SK-N-SH (cell line): ENCODE data around the gene SELENOI. TPM values are rescaled to one million over a fixed set of nuclear protein-coding genes. Genes with fewer than 3 reads are reported as not detected.

Experiments used
- CTCF ChIA-PET: fragments of 300-600, 350-600 bp; formaldehyde crosslinking; extraction: SDS; loops from one replicate; lab custom pipeline; 2021; lab: Yijun Ruan, JAX
- POLR2A ChIA-PET: fragments of 350-600 bp; sonication (Branson Sonifier 250); formaldehyde crosslinking; extraction: SDS; loops from one replicate; lab custom pipeline; 2020; ENCODE audit warnings: antibody characterized with exemption, inconsistent platforms; lab: Yijun Ruan, JAX
- DNase-seq: peaks from one replicate; pipeline ENCODE4 v3.0.0; 2012
- H2AFZ ChIP-seq: fragments of 200-600 bp; sonication (generic); 2 replicates; pipeline ENCODE4 v1.8.1; 2016; ENCODE audit warnings: antibody characterized with exemption, mild to moderate bottlenecking, low read depth
- H3F3A ChIP-seq: fragments of 200-600 bp; sonication (generic); replicated peaks from 2 replicates; pipeline ENCODE3; 2016; ENCODE audit warnings: antibody characterized with exemption, mild to moderate bottlenecking; ENCODE audit not compliant: insufficient read depth
- H3K27ac ChIP-seq, 2 experiments: fragments of 200-500 bp in 1 of 2; fragments of 200-600 bp in 1 of 2; sonication (Bioruptor generic) in 1 of 2; sonication (generic), shearing (Covaris generic) in 1 of 2; 2 replicates each; pipeline versions ENCODE4 v1.5.1 to v1.6.1; 2014 to 2016; ENCODE audit warnings: low read depth in 2 of 2, inconsistent platforms in 1 of 2, low read length in 1 of 2, mild to moderate bottlenecking in 1 of 2, mixed read lengths in 1 of 2
- H3K27me3 ChIP-seq: fragments of 200-600 bp; sonication (generic), shearing (Covaris generic); 2 replicates; pipeline ENCODE4 v1.6.1; 2016; ENCODE audit warnings: mixed run types; ENCODE audit not compliant: insufficient read depth
- H3K36me3 ChIP-seq, 2 experiments: fragments of 200-500 bp in 1 of 2; fragments of 200-600 bp in 1 of 2; sonication (Bioruptor generic) in 1 of 2; sonication (generic) in 1 of 2; replicated peaks in 1 of 2; 2 replicates each; pipeline versions ENCODE3 to v1.5.1; 2014 to 2016; ENCODE audit warnings: low read length in 1 of 2, mild to moderate bottlenecking in 1 of 2; ENCODE audit not compliant: insufficient read depth in 2 of 2, control insufficient read depth in 1 of 2
- H3K4me1 ChIP-seq, 2 experiments: fragments of 200-500 bp in 1 of 2; fragments of 200-600 bp in 1 of 2; sonication (Bioruptor generic) in 1 of 2; sonication (generic), shearing (Covaris generic) in 1 of 2; 2 replicates each; pipeline versions ENCODE4 v1.5.1 to v1.6.1; 2014 to 2016; ENCODE audit warnings: low read depth in 1 of 2, low read length in 1 of 2, mixed run types in 1 of 2; ENCODE audit not compliant: insufficient read depth in 2 of 2, control insufficient read depth in 1 of 2
- H3K4me2 ChIP-seq: fragments of 200-600 bp; sonication (generic), shearing (Covaris generic); 2 replicates; pipeline ENCODE4 v1.6.1; 2017; ENCODE audit warnings: mixed run types
- H3K4me3 ChIP-seq, 2 experiments: fragments of 200-500 bp in 1 of 2; fragments of 200-600 bp in 1 of 2; sonication (Bioruptor generic) in 1 of 2; sonication (generic), shearing (Covaris generic) in 1 of 2; 2 replicates each; pipeline versions ENCODE4 v1.5.1 to v1.8.1; 2014 to 2016; ENCODE audit warnings: low read depth in 2 of 2, inconsistent platforms in 1 of 2, low read length in 1 of 2, mild to moderate bottlenecking in 1 of 2, mixed read lengths in 1 of 2, moderate library complexity in 1 of 2
- H3K79me2 ChIP-seq: fragments of 200-600 bp; sonication (generic); 2 replicates; pipeline ENCODE4 v1.8.1; 2017; ENCODE audit warnings: mild to moderate bottlenecking; ENCODE audit not compliant: insufficient read depth
- H3K9ac ChIP-seq: fragments of 200-600 bp; sonication (generic); 2 replicates; pipeline ENCODE4 v1.6.1; 2017; ENCODE audit warnings: mixed run types
- H3K9me2 ChIP-seq: fragments of 200-600 bp; sonication (generic); 2 replicates; pipeline ENCODE4 v1.6.1; 2017; ENCODE audit warnings: mixed run types
- H3K9me3 ChIP-seq: fragments of 200-600 bp; sonication (generic); 2 replicates; pipeline ENCODE4 v1.6.1; 2017; ENCODE audit warnings: mixed run types, mild to moderate bottlenecking, moderate library complexity
- H4K20me1 ChIP-seq: fragments of 200-600 bp; sonication (generic); 2 replicates; pipeline ENCODE4 v1.6.1; 2017; ENCODE audit warnings: mild to moderate bottlenecking, mixed run types; ENCODE audit not compliant: insufficient read depth
- CHD2 ChIP-seq: fragments of 150-350 bp; IDR thresholded peaks from 2 replicates; pipeline ENCODE4 v1.6.1; 2018; ENCODE audit warnings: low read length; ENCODE audit not compliant: partially characterized antibody
- EP300 ChIP-seq, 2 experiments: IDR thresholded peaks; 2 replicates each; pipeline versions ENCODE4 v1.4.0 to v1.6.1; 2012; ENCODE audit warnings: borderline replicate concordance in 1 of 2, low read depth in 1 of 2, low read length in 1 of 2
- EZH2phosphoT487 ChIP-seq: fragments of 200-600 bp; sonication (generic); IDR thresholded peaks from 2 replicates; pipeline ENCODE4 v1.6.1; 2017; ENCODE audit warnings: low read depth, mixed run types, mild to moderate bottlenecking, antibody characterized with exemption, moderate library complexity, borderline replicate concordance
- FOXJ3 ChIP-seq: sonication (generic); formaldehyde crosslinking; IDR thresholded peaks from 2 replicates; pipeline ENCODE4 v1.5.1; 2020; ENCODE audit warnings: mild to moderate bottlenecking, missing genetic modification reagents
- FOXM1 ChIP-seq: IDR thresholded peaks from 2 replicates; pipeline ENCODE4 v1.4.0; 2012; ENCODE audit warnings: low read depth, mild to moderate bottlenecking
- GABPA ChIP-seq: IDR thresholded peaks from 2 replicates; pipeline ENCODE4 v1.4.0; 2012; ENCODE audit warnings: low read depth, mild to moderate bottlenecking
- JUND ChIP-seq: IDR thresholded peaks from 2 replicates; pipeline ENCODE4 v1.4.0; 2012
- MEF2A ChIP-seq: IDR thresholded peaks from 2 replicates; pipeline ENCODE4 v1.4.0; 2012; ENCODE audit warnings: low read depth, borderline replicate concordance
- MXI1 ChIP-seq: IDR thresholded peaks from 2 replicates; pipeline ENCODE4 v1.6.1; 2012; ENCODE audit warnings: mild to moderate bottlenecking, low read depth, low read length, improper control_type of control experiment
- NRF1 ChIP-seq: IDR thresholded peaks from 2 replicates; pipeline ENCODE4 v1.6.1; 2012; ENCODE audit warnings: low read depth, mild to moderate bottlenecking, low read length
- RCOR1 ChIP-seq: fragments of 150-350 bp; IDR thresholded peaks from 2 replicates; pipeline ENCODE4 v1.6.1; 2017; ENCODE audit warnings: antibody characterized with exemption, low read length
- RFX5 ChIP-seq: IDR thresholded peaks from 2 replicates; pipeline ENCODE4 v1.6.1; 2012; ENCODE audit warnings: mild to moderate bottlenecking, improper control_type of control experiment, low read length
- SMC3 ChIP-seq: IDR thresholded peaks from 2 replicates; pipeline ENCODE4 v1.6.1; 2012; ENCODE audit warnings: low read depth, low read length, improper control_type of control experiment
- TAF1 ChIP-seq: IDR thresholded peaks from 2 replicates; pipeline ENCODE4 v1.6.1; 2012; ENCODE audit warnings: low read depth, mild to moderate bottlenecking, low read length, moderate library complexity, borderline replicate concordance
- TEAD4 ChIP-seq: IDR thresholded peaks from 2 replicates; pipeline ENCODE4 v1.4.0; 2012; ENCODE audit warnings: mild to moderate bottlenecking, borderline replicate concordance; ENCODE audit not compliant: insufficient read depth
- YY1 ChIP-seq: IDR thresholded peaks from 2 replicates; pipeline ENCODE4 v1.4.0; 2012; ENCODE audit warnings: low read depth, mild to moderate bottlenecking
- ZBTB33 ChIP-seq: IDR thresholded peaks from 2 replicates; pipeline ENCODE4 v1.4.0; 2012; ENCODE audit warnings: low read depth, borderline replicate concordance
- WGBS: methylation state at CpG from one replicate; pipeline ENCODE4 v1.1.6; 2017; ENCODE audit warnings: low lambda C conversion rate; 5-methylcytosine and 5-hydroxymethylcytosine counted together
- polyA plus RNA-seq, 3 experiments: library from polyadenylated mRNA; depleted of rRNA; stranded (reverse); fragments of >200 nt; gene quantifications; 2 replicates each; pipeline ENCODE4 v1.2.3, GENCODE V29; 2012
- TF ChIP-seq, protein P1 (sequence below): fragments of 150-350 bp; IDR thresholded peaks from 2 replicates; pipeline ENCODE4 v1.6.1; 2017; ENCODE audit warnings: antibody characterized with exemption, low read length, low read depth, borderline replicate concordance
- TF ChIP-seq, protein P2 (sequence below): IDR thresholded peaks from 2 replicates; pipeline ENCODE4; 2012

The SELENOI gene
- polyA plus RNA-seq, 1 of the 3 experiments (the other 2 are of a cell fraction), result 4.4 TPM

GRCh38 chr2:26435106-26435505 is 89.2 kb downstream of the SELENOI start (continued):
- no peak for TF ChIP-seq MEF2A

- 59% methylated on average over 8 of the region's 8 CpGs for WGBS
- CTCF ChIA-PET, result no interaction called here
Observed at GRCh38 chr2:26438526-26438925, 92.6 kb downstream of the SELENOI start.

GRCh38 chr2:26438926-26439325 is 93.0 kb downstream of the SELENOI start:
- Histone ChIP-seq H3K4me1 (peaks cover 0 to 3% of the 10 kb centered on the region in 2 experiments; a peak in 1 of 4 replicates), H3K4me2 (no peak overlapping the region), H3K27me3 (no peaks in the 10 kb centered on the region), H3K9me2 (no peaks in the 10 kb centered on the region), H2AFZ (no peak overlapping the region), H3K36me3 (no peaks in the 10 kb centered on the region), H4K20me1 (no peaks in the 10 kb centered on the region), H3K4me3 (no peak overlapping the region), H3F3A (no peaks in the 10 kb centered on the region), H3K9ac (no peak overlapping the region), H3K79me2 (no peaks in the 10 kb centered on the region), H3K27ac (no peak overlapping the region), H3K9me3 (no peaks in the 10 kb centered on the region)
- POLR2A ChIA-PET, result no interaction called here
- no peak for DNase-seq
- WGBS, result 75% methylated on average over 5 of the region's 5 CpGs
- CTCF ChIA-PET, result interaction anchor here (0.9 to 1.0 kb wide), 2 partner anchors 139 to 166 kb away, joined by 3 read pairs; no protein-coding TSS in a partner anchor
- TF ChIP-seq YY1 (no peak), EP300 (IDR thresholded peaks at IDR 0.05; ENCODE audit: borderline replicate concordance in 1 of 2, low read depth in 1 of 2, low read length in 1 of 2) (no peak), NRF1 (no peak), MXI1 (no peak), JUND (no peak), CHD2 (no peak), GABPA (no peak), TEAD4 (no peak), SMC3 (no peak)
- TF ChIP-seq, protein P1, sequence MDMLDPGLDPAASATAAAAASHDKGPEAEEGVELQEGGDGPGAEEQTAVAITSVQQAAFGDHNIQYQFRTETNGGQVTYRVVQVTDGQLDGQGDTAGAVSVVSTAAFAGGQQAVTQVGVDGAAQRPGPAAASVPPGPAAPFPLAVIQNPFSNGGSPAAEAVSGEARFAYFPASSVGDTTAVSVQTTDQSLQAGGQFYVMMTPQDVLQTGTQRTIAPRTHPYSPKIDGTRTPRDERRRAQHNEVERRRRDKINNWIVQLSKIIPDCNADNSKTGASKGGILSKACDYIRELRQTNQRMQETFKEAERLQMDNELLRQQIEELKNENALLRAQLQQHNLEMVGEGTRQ, result no peak
- TF ChIP-seq, protein P2, sequence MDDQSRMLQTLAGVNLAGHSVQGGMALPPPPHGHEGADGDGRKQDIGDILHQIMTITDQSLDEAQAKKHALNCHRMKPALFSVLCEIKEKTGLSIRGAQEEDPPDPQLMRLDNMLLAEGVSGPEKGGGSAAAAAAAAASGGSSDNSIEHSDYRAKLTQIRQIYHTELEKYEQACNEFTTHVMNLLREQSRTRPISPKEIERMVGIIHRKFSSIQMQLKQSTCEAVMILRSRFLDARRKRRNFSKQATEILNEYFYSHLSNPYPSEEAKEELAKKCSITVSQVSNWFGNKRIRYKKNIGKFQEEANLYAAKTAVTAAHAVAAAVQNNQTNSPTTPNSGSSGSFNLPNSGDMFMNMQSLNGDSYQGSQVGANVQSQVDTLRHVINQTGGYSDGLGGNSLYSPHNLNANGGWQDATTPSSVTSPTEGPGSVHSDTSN, result no peak

More at GRCh38 chr2:26438526-26438925, 92.6 kb downstream of the SELENOI start:
- Histone ChIP-seq H2AFZ (no peak overlapping the region), H3K4me1 (peaks cover 0 to 3% of the 10 kb centered on the region in 2 experiments; a peak in 1 of 4 replicates)
- DNase-seq, result no peak
- no peak for TF ChIP-seq FOXJ3 (CRISPR knock-in tag)
- TF ChIP-seq EZH2phosphoT487, result no peak
- TF ChIP-seq TAF1, result no peak
- TF ChIP-seq FOXM1, result no peak
- no peak for TF ChIP-seq GABPA
- TF ChIP-seq MEF2A, result no peak
- TF ChIP-seq EP300 (IDR thresholded peaks at IDR 0.05; ENCODE audit: borderline replicate concordance in 1 of 2, low read depth in 1 of 2, low read length in 1 of 2), result no peak
- TF ChIP-seq RCOR1, result no peak
- TF ChIP-seq ZBTB33, result no peak
- no peak for TF ChIP-seq TEAD4
- TF ChIP-seq NRF1, result no peak
- TF ChIP-seq YY1, result no peak
- TF ChIP-seq, protein P2, result no peak
- no peak for TF ChIP-seq RFX5
- TF ChIP-seq, all 33 proteins: peak for 0
- H3K27me3 ChIP-seq, result no peaks in the 10 kb centered on the region
- H3K4me2 ChIP-seq, result no peak overlapping the region
- no peak overlapping the region for H3K27ac ChIP-seq
- H3K9me2 ChIP-seq, result no peaks in the 10 kb centered on the region
- H3K36me3 ChIP-seq, result no peaks in the 10 kb centered on the region
- H3F3A ChIP-seq, result no peaks in the 10 kb centered on the region
- no peaks in the 10 kb centered on the region for H3K79me2 ChIP-seq
- no peaks in the 10 kb centered on the region for H3K9me3 ChIP-seq
- POLR2A ChIA-PET, result no interaction called here
- no peaks in the 10 kb centered on the region for H4K20me1 ChIP-seq
- no peak overlapping the region for H3K9ac ChIP-seq
- no peak overlapping the region for H3K4me3 ChIP-seq
